Activated T-helper 2 cell treated with anti-CD3 and anti-CD28 coated beads, Interferon-gamma antibody, Interleukin-2, Interleukin-4, amounts not matched to agents 10 μg/mL and 5 μg/mL and 100 μg/mL, durations not matched to agents 14 hours and 24 hours and 36 hours (primary cell): ENCODE data around the gene NHERF1. TPM values are rescaled to one million over a fixed set of nuclear protein-coding genes. Genes with fewer than 3 reads are reported as not detected.

Source experiments
- DNase-seq: peaks from one replicate; pipeline ENCODE4 v3.0.0; 2021; ENCODE audit warnings: low spot score
- H3K27ac Mint-ChIP-seq: one replicate; pipeline ENCODE4 v1.8.0; 2021; ENCODE audit warnings: mixed read lengths
- H3K27me3 Mint-ChIP-seq: one replicate; pipeline ENCODE4 v1.8.0; 2021; ENCODE audit warnings: low read depth, mixed read lengths
- H3K36me3 Mint-ChIP-seq: one replicate; pipeline ENCODE4 v1.8.0; 2021; ENCODE audit warnings: low read depth, mixed read lengths
- H3K4me1 Mint-ChIP-seq: one replicate; pipeline ENCODE4 v1.8.0; 2021; ENCODE audit warnings: low read depth, mixed read lengths
- H3K4me3 Mint-ChIP-seq: one replicate; pipeline ENCODE4 v1.8.0; 2021; ENCODE audit warnings: low read depth, mild to moderate bottlenecking, moderate library complexity, mixed read lengths
- H3K9me3 Mint-ChIP-seq: one replicate; pipeline ENCODE4 v1.8.0; 2021; ENCODE audit warnings: mixed read lengths
- intact Hi-C: fragments of 100-400 bp; cut with micrococcal nuclease; formaldehyde crosslinking; loops from one replicate; pipeline ENCODE4 v1.15.1; 2023
- total RNA-seq: library from RNA; stranded (reverse); gene quantifications from 2 replicates; pipeline ENCODE4 v1.2.3, GENCODE V29; 2022

Gene NHERF1
- total RNA-seq, 1 donor from 2014 or later, result 133 TPM

DNA sequence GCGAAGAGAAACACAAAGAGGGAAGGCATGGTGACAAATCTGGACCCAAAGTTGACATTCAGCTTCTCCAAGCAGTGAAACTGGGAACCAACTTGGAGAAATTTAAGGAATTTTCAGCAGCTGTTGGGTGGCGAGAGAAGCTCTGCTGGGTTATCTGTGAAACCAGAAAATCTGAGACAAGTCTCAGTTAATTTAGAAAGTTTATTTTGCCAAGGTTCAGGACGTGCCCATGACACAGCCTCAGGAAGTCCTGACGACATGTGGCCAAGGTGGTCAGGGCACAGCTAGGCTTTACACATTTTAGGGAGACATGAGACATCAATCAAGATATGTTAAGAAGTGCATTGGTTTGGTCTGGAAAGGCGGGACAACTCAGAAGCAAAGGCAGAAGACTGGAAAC is 24.5 kb upstream of the NHERF1 start:
- no peak overlapping the region for H3K27ac Mint-ChIP-seq
- peaks cover 5% of the 10 kb centered on the region for H3K4me1 Mint-ChIP-seq
- H3K36me3 Mint-ChIP-seq, result no peaks in the 10 kb centered on the region
- DNase-seq, result no peak
- no peaks in the 10 kb centered on the region for H3K9me3 Mint-ChIP-seq
- peaks cover 20% of the 10 kb centered on the region for H3K27me3 Mint-ChIP-seq
- H3K4me3 Mint-ChIP-seq, result no peak overlapping the region
- intact Hi-C loops, result no loop called here

DNA sequence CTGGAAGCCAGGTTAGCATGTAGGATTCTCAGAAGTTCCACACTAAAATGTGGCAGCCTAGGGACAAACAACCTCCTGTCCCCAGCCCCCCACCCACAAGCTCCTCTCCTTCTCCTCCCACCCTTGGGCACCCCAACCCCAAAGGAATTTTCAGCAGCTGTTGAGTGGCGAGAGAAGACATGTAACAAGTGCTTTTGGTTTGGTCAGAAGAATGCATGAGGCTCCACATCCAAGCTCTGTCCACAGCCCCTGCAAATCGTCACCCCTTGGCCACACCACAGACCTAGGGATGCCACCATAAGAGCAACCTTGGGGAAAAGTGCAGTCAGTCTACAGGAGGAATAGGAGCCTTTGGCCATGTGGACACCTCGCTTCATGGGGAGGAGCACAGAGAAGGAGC is 23.3 kb upstream of the NHERF1 start:
- intact Hi-C loops, result no loop called here
- Mint-ChIP-seq H3K4me1 (peaks cover 5% of the 10 kb centered on the region), H3K36me3 (no peaks in the 10 kb centered on the region), H3K4me3 (no peak overlapping the region), H3K27ac (no peak overlapping the region), H3K9me3 (no peaks in the 10 kb centered on the region), H3K27me3 (peaks cover 20% of the 10 kb centered on the region)
- DNase-seq, result no peak

DNA sequence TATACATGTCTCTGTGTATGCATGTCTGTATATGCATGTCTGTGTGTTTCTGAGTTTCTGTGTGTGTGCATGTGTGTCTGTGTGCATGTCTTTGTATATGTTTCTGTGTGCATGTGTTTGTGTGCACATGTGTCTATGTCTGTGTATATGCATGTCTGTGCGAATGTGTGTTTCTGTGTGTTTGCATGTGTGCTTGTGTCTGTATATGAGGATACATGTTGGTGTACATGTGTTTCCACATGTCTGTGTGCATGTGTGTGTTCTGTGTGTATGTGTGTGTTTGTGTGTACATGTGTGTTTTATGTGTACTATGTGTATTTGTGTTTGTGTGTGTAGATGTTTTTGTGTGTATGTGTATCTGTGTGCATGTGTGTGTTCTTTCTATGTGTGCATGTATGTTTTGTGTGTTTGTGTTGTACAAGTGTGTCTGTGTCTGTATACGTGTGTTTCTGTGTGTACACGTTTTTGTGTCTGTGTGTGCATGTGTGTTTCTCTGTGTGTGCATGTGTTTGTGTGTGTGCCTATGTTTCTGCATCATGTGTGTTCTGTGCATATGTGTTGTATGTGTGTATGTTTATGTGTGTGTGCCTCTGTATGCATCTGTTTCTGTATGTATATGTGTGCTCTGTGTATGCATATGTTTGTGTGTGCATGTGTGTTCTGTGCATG is 20.3 kb upstream of the NHERF1 start:
- DNase-seq, result no peak
- intact Hi-C loops, result no loop called here
- no peak overlapping the region for H3K4me3 Mint-ChIP-seq
- H3K27ac Mint-ChIP-seq, result no peak overlapping the region
- peaks cover 14% of the 10 kb centered on the region for H3K4me1 Mint-ChIP-seq
- H3K36me3 Mint-ChIP-seq, result no peaks in the 10 kb centered on the region
- no peaks in the 10 kb centered on the region for H3K9me3 Mint-ChIP-seq
- H3K27me3 Mint-ChIP-seq, result peaks cover 8% of the 10 kb centered on the region

DNA sequence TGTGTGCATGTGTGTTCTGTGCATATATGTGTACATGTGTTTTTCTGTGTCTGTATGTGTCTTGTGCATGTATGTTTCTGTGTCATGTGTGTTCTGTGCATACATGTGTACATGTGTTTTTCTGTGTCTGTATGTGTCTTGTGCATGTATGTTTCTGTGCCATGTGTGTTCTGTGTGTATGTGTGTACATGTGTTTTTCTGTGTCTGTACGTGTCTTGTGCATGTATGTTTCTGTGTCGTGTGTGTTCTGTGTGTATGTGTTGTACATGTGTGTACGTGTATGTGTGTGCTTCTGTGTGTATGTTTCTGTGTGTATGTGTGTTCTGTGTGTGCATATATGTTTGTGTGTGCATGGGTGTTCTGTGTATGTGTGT is 19.7 kb upstream of the NHERF1 start:
- no peak for DNase-seq
- Mint-ChIP-seq H3K36me3 (no peaks in the 10 kb centered on the region), H3K9me3 (no peaks in the 10 kb centered on the region), H3K4me1 (peaks cover 14% of the 10 kb centered on the region), H3K27me3 (peaks cover 8% of the 10 kb centered on the region), H3K4me3 (no peak overlapping the region), H3K27ac (no peak overlapping the region)
- intact Hi-C loops, result no loop called here

DNA sequence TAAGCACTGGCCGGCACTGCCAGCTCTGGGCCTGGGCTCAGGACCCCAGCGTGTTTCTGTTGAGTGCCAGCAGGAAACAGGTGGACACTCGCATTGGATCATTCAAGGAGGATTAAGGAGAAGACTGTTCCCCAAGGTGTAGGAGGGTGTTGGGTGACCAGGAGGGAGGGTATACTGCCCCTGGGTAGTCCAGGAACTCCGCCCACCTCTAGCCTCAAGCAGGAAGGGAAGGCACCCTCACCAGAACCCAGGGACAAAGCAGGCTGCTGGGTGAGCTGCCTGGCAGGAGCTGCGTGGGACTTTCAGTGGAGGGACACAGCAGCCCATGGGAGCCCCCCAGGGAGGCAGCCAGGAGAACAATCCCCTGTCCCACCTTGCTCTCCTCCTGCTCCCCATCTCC is 19.1 kb upstream of the NHERF1 start:
- H3K36me3 Mint-ChIP-seq, result no peaks in the 10 kb centered on the region
- H3K27me3 Mint-ChIP-seq, result peaks cover 5% of the 10 kb centered on the region
- H3K9me3 Mint-ChIP-seq, result no peaks in the 10 kb centered on the region
- DNase-seq, result no peak
- intact Hi-C loops, result no loop called here
- H3K27ac Mint-ChIP-seq, result no peak overlapping the region
- no peak overlapping the region for H3K4me3 Mint-ChIP-seq
- peaks cover 9% of the 10 kb centered on the region for H3K4me1 Mint-ChIP-seq

DNA sequence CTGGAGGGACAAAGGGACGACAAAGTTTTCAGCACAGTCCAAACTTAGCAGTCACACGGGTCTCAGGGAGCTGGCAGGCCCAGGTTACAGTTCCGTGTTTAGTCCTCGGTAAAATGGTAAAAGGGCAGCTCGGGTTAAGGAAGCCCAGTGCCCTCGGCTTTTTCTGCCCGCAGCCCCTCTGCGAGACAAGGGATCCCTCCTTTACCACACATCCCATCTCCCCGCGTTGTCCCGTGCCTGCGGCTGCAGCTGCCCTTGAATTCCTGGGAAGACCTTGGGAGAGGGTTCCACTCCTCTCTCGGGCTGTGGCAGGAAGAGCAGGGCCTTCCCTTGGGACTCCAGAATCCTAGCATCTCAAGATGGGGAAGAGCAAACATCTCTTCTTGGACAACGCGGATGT is 18.6 kb upstream of the NHERF1 start:
- Mint-ChIP-seq H3K27me3 (peaks cover 5% of the 10 kb centered on the region), H3K4me3 (no peak overlapping the region), H3K9me3 (no peaks in the 10 kb centered on the region), H3K36me3 (no peaks in the 10 kb centered on the region), H3K27ac (no peak overlapping the region), H3K4me1 (peaks cover 9% of the 10 kb centered on the region)
- intact Hi-C loops, result no loop called here
- no peak for DNase-seq

DNA sequence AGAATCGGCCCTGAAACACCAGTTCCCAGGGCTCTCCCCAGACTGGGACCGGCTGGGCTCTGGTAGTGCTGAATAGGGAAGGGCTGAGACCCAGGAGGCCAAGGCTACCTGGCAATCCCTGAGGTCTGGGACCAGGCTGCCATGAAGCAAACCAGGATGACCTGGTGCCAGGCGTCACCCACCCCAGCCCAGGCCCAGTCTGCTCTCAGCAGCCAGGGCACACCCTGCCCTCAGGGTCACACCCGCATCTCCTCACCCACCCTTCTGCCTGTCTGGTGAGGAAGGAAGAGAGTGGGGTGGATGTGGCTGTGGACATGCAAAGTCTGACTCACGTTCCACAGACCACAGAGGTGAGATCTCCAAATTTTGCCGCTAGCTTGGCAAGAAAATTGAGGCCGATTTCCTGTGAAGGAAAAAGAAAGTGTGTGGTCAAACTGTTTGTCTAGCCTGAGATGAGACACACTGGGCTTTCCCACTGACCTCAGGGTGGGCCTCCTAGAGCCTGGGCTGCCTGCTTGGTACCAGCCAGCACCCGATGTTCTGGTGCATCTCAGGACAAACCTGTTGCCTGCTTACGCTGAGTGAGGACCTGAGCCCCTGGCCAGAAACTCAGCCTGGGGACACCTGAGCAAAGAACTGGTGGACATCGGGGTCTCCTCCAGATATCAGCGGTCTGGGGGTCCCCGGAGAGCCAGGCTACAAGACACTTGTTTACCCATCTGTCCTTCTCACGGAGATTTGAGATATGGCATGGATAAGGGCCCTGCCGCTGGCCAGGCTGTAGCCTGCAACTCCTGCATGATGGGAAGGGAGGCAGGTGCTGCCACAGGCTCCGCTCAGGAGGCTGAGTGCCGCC is 17.7 kb upstream of the NHERF1 start:
- no peak overlapping the region for H3K27ac Mint-ChIP-seq
- H3K4me3 Mint-ChIP-seq, result no peak overlapping the region
- H3K4me1 Mint-ChIP-seq, result peaks cover 9% of the 10 kb centered on the region
- H3K27me3 Mint-ChIP-seq, result peaks cover 6% of the 10 kb centered on the region
- intact Hi-C loops, result no loop called here
- peak; percentile 54 for DNase-seq
- no peaks in the 10 kb centered on the region for H3K36me3 Mint-ChIP-seq
- H3K9me3 Mint-ChIP-seq, result no peaks in the 10 kb centered on the region

DNA sequence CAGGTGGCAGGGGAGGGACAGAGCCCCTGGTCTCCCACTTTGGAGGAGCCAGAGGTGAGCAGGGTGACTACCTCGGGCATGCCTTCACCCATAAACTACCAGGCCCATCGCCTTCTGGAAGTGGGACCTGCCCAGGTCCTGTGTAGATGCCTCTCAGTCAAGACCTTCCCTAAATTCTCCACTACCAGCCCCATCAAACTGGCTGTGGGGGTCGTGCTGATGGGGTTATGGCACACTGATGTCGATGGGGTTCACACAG is 17.2 kb upstream of the NHERF1 start:
- no peaks in the 10 kb centered on the region for H3K36me3 Mint-ChIP-seq

DNA sequence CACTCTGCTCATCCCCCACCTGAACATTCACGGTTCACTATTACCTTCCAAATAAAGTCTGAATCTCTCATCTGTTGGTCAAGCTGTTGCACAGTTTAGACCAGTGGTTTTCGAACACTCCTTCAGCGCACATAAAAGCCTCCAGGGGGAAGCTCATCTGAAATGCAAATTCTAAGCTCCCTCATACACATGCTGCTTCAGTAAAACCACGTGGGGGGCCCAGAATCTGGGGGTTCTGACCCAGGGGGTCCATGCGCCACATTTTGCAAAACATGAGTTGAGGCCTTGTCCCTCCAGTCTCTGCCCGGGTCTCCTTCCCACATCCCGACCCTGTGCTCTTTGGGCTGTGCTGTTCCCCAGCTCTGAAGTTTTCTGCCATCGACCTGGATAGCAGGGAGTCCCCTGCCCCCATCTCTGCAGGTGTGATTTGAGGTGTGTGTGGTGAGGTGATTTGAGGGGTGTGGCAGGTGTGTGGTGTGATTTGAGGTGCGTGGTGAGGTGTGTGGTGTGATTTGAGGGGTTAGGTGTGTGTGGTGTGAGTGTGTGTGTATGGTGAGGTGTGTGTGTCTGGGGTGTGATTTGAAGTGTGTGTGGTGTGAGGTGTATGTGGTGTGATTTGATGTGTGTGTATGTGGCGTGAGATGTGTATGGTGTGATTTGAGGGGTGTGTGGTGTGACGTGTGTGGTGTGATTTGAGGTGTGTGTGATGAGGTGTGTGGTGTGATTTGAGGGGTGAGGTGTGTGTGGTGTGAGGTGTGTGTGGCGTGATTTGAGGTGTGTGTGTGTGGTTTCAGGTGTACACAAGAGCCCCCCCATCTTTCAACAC is 16.2 kb upstream of the NHERF1 start:
- H3K9me3 Mint-ChIP-seq, result no peaks in the 10 kb centered on the region
- no peak overlapping the region for H3K4me3 Mint-ChIP-seq
- H3K4me1 Mint-ChIP-seq, result peaks cover 13% of the 10 kb centered on the region
- peaks cover 9% of the 10 kb centered on the region for H3K27me3 Mint-ChIP-seq
- intact Hi-C loops, result no loop called here
- H3K36me3 Mint-ChIP-seq, result no peaks in the 10 kb centered on the region
- DNase-seq, result no peak
- no peak overlapping the region for H3K27ac Mint-ChIP-seq

More for the DNA sequence above, 17.2 kb upstream of the NHERF1 start:
- Mint-ChIP-seq H3K27ac (no peak overlapping the region), H3K4me3 (no peak overlapping the region), H3K4me1 (peaks cover 11% of the 10 kb centered on the region), H3K27me3 (peaks cover 8% of the 10 kb centered on the region), H3K9me3 (no peaks in the 10 kb centered on the region)
- intact Hi-C loops, result no loop called here
- DNase-seq, result no peak

DNA sequence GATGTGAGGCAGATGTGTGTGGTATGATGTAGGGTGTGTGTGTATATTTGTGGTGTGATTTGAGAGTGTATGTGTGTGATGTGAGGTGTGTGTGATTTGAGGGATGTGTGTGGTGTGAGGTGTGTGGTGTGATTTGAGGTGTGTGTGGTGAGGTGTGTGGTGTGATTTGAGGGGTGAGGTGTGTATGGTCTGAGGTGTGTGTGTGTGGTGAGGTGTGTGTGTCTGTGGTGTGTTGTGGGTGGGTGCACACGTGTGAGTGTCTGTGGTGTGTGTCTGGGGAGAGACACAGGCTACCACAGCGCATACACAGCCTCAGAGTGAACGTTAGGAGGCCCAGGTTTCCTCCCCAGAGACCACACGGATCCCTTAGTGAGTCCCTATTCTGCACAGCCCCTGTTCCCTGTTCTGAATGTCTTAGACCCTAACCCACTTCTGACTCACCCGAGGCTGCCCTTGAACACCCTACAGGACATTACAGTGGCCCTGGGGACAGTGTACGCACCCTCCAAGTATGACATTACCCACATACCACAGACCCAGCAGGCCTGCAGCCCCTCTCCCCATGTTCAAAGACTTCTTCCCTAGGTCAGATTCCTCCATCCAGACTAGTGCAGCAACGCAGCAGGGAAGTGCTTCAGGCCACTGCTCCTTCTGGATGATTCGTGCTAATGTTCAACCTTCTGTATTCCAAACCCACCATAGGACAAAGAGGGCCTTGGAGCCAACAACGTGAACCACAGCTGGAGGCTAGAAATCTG is 14.9 kb upstream of the NHERF1 start:
- H3K9me3 Mint-ChIP-seq, result no peaks in the 10 kb centered on the region
- DNase-seq, result no peak
- no peak overlapping the region for H3K4me3 Mint-ChIP-seq
- H3K4me1 Mint-ChIP-seq, result peaks cover 20% of the 10 kb centered on the region
- H3K36me3 Mint-ChIP-seq, result no peaks in the 10 kb centered on the region
- intact Hi-C loops, result no loop called here
- peaks cover 9% of the 10 kb centered on the region for H3K27me3 Mint-ChIP-seq
- H3K27ac Mint-ChIP-seq, result no peak overlapping the region

DNA sequence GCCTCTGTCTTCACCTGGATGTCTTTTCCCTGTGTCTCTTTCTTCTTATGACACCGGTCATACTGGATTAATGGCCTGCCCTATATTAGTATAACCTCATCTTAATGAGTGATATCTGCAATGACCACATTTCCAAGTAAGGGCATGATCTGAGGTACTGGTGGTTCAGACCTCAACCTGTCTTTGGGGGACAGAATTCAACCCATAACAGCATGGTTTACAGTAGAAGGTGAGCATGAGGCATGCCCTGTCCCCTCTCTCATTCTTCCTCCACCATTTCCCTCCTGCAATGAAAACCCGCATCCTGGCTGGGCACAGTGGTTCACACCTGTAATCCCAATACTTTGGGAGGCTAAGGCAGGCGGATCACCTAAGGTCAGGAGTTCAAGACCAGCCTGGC is 14.2 kb upstream of the NHERF1 start:
- H3K4me1 Mint-ChIP-seq, result peaks cover 27% of the 10 kb centered on the region
- no peaks in the 10 kb centered on the region for H3K36me3 Mint-ChIP-seq
- no peak overlapping the region for H3K4me3 Mint-ChIP-seq
- no peak for DNase-seq
- H3K27ac Mint-ChIP-seq, result no peak overlapping the region
- intact Hi-C loops, result no loop called here
- no peaks in the 10 kb centered on the region for H3K9me3 Mint-ChIP-seq
- peaks cover 9% of the 10 kb centered on the region for H3K27me3 Mint-ChIP-seq

DNA sequence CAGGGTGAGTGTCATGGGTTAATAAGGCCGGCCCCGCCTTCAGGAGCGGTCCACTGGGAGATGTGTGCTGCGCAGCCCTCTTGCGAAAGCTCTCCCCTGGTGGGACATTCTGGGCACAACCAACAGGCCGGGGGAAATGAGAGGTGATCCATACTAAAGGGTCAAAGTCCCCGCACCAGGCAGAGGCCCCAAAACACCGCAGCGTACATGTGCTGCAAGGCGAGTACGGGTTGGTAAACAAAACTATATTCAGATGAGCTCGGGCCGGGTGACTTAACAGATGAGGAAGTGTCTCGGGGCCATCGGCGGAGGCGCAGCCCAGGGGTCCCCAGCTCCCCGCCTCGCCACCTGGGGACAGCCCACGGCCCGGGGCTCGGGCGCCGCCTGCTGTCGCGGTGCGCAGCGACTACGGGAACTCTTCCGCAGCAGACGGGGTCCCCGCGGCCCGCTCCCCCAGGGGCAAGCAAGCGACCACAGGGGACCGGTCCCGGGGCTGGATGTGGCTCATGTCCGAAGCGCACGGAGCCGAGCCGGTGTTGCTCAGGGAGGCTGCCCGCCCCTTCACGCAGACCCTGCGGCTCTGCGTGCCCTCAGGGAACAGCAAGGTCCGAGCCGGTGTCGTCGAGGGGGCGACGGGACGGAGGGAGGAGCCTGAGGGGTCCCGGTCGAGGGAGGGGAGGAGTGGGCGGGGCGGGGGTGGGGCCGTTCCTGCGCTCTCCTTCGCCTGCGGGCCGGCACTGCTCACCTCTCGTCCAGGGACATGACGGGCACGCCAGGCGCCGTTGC is 11.7 kb upstream of the NHERF1 start, which contains the start of gene RAB37:
Gene RAB37, plus strand, starts transcription at position 744 of the 786 bp plus-strand sequence. Its CDS starts 17 bp downstream, at position 761.
- Mint-ChIP-seq H3K4me3 (peak within 1 kb of the TSS; percentile 84), H3K27me3 (peaks cover 9% of the 10 kb centered on the region), H3K36me3 (no peaks in the 10 kb centered on the region), H3K4me1 (peaks cover 41% of the 10 kb centered on the region), H3K27ac (peak within 1 kb of the TSS; percentile 87), H3K9me3 (no peaks in the 10 kb centered on the region)
- intact Hi-C loops, result loop anchor here (1.0 to 5.0 kb wide), 2 partner anchors 79 to 169 kb away; partner anchors contain the start of gene CD300H
- peak; percentile 35 for DNase-seq
